ENCODE results near the gene CYP3A7.
"Not testable (repeated sequence)": the region's sequence is repeated elsewhere in the genome, so short reads cannot be mapped to it uniquely, and the experiment has no call there.

CYP3A7 gene

GRCh38 chr7:99734987-99735386, at the start of gene CYP3A7:
Gene CYP3A7, minus strand, starts transcription at chr7:99735196. Its CDS starts 103 bp downstream, at chr7:99735093.
- no peak for DNase-seq (ENCODE audit: low read depth)

DNA sequence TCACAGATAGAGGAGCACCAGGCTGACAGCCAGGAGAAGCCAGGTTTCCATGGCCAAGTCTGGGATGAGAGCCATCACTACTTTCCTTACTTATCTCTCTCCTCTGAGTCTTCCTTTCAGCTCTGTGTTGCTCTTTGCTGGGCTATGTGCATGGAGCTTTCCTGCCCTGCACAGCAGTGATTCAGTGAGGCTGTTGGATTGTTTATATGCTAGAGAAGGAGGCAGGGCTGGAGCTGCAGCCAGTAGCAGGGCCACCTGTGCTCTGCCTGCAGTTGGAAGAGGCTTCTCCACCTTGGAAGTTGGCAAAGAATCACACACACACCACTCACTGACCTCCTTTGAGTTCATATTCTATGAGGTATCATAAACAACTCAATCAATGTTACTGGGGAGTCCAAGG, 49.0 kb upstream of the CYP3A7 start, which contains the start of gene CYP3A4:
Gene CYP3A4, minus strand, starts transcription at position 178 of the 400 bp plus-strand sequence. Its CDS starts 103 bp downstream, at position 75.
- no peak for DNase-seq (ENCODE audit: low read depth)

DNA sequence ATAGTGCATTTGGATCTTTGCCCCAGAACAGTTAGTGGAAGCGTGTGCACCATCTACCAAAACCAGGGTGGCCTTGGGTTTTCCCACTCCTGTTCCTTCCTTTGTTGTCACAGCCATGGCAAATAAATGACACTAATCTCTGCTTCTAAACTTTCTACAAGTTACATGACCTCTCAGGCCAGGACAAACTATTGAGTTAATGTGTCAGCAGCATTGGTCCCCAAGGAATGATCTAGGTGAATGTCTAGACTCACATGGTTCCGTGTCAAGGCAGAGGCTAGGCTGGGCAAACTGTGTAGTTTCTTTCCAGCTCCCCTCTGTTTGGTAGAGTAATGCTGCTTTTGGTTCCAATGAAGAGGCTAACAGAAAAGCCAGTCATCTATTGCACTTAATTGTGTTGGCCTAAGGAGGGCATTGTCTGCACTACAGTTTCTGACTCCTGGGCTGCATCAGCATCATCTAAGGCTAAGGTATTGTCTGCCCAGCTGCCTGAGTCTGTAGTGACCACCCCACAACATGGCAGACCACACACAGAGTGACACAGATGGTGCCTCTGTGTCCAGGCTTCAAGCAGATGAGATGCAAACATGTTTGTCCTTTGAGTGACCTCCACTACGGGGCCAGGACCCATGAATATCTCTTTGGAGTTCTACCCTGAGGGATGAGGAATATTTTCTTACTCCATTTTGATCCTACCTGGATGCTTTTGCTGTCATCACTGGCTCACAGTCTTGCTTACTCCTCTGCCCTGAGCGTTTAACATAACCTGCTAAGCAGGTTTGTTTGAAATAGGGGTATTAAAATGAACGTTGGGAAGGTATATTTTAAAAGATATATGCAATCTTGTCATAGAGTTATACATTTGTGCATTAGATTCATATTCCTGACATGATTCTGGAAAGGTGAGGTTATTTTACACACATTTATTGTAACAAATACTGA, 47.3 kb upstream of the CYP3A7 start:
- DNase-seq (ENCODE audit: low read depth): no peak

DNA sequence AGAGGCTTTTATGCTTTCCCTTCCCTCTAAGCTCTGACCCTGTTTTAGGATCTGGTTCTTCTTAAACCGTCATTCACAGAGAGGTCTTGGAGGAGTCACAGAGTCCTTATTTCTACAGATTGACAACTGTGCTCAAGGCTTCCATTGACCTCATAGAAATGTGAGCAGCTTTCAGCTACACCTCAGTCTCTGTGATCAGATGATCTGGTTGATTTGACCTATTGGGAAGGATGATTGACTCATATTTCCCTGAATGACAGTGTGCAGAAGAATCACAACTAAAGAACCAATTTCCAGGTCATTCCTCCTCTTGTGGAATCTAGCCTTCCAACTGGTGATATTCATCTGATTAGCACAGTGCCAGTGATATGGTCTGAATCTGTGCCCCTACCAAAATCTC, 45.6 kb upstream of the CYP3A7 start:
- DNase-seq (ENCODE audit: low read depth): no peak

DNA sequence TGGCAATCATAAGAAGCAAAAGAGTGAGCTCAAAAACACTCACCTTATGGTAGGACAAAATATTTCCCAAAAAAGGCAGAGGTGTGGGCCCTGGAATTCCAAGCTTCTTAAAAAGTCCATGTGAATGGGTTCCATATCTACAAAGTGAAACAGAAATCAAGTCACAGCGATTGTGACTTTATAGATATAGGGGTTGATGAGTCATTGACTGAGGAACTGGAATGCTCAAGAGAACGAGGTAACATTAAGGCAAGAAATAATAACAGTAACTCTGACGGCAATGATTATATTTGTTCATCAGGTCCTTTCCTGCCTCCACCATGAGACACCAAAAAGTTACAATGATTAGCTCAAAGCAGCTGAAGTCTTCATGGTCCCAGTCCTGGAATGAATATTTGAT, 45.0 kb upstream of the CYP3A7 start:
- DNase-seq (ENCODE audit: low read depth): no peak

DNA sequence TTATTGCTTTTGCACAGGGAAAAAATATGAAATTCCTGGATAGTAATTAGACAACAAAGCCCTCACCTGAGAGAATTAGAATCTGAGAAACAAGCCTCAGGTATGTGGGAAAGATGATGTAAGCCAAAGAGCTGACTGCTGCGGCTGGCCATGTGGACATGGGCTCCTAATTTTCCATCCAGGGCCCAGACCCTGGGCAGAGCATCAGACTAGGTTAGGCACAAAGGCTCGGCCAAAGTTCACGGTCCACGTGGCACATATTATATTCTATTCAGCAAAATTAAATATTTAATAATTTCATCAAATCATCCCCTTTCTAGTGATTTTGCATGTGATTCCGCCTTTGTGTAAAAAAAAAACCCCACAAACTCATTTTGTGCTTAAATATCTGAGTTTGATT, 43.9 kb upstream of the CYP3A7 start:
- DNase-seq (ENCODE audit: low read depth): no peak

DNA sequence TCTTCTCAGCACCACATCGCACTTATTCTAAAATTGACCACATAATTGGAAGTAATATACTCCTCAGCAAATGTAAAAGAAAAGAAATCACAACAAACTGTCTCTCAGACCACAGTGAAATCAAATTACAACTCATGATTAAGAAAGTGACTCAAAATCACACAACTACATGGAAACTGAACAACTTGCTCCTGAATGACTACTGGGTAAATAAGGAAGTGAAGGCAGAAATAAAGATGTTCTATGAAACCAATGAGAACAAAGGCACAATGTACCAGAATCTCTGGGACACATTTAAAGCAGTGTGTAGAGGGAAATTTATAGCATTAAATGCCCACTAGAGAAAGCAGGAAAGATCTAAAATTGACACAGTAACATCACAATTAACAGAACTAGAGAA, 38.4 kb upstream of the CYP3A7 start:
- not testable (repeated sequence) for DNase-seq (ENCODE audit: low read depth)

GRCh38 chr7:99772565-99772964, 37.6 kb upstream of the CYP3A7 start:
- DNase-seq (ENCODE audit: low read depth): no peak

DNA sequence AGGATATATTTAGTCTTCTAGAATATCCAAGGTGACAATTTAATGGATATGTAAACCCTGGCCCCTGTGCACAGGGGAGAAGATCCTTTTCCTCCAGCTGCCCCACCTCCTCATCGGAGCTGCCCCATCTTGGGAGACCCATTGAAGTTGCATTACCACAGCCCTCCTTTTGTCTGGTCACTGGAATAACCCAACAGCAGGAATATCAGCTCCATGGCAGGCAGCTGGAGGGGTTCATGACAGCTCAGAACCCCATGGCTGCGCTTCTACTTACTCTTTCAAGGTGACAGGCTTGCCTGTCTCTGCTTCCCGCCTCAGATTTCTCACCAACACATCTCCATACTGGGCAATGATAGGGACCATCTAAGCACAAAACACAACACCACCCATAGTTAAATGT, 34.5 kb upstream of the CYP3A7 start:
- DNase-seq (ENCODE audit: low read depth): not testable (repeated sequence)

DNA sequence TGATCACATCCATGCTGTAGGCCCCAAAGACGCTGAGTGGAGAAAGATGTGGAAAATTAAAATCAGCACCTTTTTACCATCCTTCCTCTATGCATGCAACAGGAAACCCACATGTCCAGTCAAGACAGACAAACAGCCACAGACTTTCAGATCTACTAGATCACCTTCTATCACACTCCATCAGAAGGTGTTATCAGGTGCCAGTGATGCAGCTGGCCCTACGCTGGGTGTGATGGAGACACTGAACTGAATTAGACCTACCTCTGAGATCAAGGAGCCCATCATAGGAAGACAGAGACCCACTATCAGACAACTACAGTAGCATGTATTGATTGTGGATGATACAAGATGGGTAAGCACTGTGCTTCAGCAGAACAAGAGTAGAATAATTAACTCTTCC, 33.5 kb upstream of the CYP3A7 start:
- no peak for DNase-seq (ENCODE audit: low read depth)

- no peak for DNase-seq (ENCODE audit: low read depth)
Observed at GRCh38 chr7:99767662-99768061, 32.7 kb upstream of the CYP3A7 start.

DNA sequence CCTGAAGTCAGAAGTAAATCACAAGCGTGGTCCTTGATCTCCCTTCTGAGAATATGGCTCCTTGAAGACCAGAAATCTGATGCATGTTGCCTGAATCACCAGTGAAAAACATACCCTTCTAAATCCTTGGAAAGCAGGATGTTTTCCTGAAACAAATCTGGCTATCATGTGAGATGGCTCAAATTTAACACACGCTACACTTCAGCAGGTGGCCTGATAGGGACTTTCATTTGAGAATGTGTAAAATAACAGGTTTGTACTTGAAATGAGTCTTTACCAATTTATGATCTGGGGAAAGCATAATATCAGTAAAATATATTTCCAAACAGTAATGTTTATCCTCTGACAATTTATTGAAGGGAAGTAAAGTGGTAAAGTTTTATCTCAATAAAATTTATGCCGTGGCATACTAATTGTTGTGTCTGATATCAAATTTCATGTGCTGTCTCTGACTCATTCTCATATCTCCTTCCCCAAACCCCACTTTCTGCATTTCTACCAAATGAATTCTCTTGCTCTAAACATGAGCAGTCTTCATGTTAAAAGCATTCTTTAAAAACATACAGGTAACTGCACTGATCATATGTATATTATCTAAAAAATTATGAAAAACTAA, 31.6 kb upstream of the CYP3A7 start:
- no peak for DNase-seq (ENCODE audit: low read depth)

GRCh38 chr7:99764478-99764877, 29.5 kb upstream of the CYP3A7 start:
- no peak for DNase-seq (ENCODE audit: low read depth)

DNA sequence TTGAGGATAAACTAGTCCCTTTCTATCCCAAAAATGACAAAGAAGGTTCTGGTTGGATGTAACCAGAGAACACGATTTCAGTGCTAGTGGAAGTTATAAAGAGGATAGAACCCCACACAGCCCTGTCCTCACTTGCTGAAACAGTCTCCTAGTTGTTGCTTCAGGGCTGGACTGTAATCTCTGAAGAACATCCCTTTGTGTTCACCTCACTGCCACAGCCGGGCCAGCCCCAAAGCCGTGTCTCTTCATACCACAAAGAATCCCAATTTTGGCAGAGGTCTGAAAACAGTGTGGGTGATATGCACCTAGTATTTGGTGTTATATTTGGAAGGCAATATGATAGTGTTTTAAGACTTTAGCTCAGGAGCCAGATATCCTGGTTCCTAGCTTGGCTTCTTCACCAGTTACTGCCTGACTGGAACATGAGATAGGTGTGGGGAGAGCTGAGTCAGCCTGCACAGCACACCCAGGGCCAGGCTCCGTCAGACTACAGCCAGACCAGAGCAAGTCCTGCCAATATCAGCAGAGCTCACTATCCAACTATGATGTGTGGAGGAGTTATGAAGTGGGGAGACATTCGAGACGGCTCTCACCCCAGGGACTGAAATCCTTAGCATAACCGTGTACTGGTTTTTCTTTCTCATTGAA, 27.8 kb upstream of the CYP3A7 start:
- DNase-seq (ENCODE audit: low read depth): no peak

- DNase-seq (ENCODE audit: low read depth): no peak
Observed at GRCh38 chr7:99755085-99755484, 20.1 kb upstream of the CYP3A7 start.

GRCh38 chr7:99752356-99752755, 17.4 kb upstream of the CYP3A7 start:
- DNase-seq (ENCODE audit: low read depth): no peak

- DNase-seq (ENCODE audit: low read depth): not testable (repeated sequence)
Observed at GRCh38 chr7:99751322-99752052, 16.5 kb upstream of the CYP3A7 start.

DNA sequence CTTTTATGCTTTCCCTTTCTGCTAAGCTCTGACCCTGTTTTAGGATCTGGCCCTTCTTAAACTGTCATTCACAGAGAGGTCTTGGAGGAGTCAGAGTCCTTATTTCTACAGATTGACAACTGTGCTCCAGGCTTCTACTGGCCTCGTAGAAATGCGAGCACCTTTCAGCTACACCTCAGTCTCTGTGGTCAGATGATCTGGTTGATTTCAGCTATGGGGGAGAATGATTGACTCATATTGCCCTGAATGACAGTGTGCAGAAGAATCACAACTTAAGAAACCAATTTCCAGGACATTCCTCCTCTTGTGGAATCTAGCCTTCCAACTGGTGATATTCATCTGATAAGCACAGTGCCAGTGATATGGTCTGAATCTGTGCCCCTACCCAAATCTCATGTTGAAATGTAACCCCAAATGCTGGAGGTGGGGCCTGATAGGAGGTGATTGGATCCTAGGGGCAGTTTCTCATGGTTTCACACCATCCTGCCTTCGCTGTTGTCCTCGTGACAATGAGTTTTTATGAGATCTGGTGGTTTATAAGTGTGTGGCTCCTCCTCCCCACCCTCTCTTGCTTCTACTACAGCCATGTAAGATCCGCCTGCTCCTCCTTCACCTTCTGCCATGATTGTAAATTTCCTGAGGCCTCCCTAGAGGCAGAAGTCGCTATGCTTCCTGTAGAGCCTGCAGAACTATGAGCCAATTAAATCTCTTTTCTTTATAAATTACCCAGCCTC, 14.0 kb upstream of the CYP3A7 start:
- DNase-seq (ENCODE audit: low read depth): no peak

DNA sequence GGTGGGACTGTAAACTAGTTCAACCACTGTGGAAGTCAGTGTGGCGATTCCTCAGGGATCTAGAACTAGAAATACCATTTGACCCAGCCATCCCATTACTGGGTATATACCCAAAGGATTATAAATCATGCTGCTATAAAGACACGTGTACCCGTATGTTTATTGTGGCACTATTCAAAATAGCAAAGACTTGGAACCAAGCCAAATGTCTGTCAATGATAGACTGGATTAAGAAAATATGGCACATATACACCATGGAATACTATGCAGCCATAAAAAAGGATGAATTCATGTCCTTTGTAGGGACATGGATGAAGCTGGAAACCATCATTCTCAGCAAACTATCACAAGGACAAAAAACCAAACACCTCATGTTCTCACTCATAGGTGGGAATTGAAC, 11.9 kb upstream of the CYP3A7 start:
- DNase-seq (ENCODE audit: low read depth): not testable (repeated sequence)

- not testable (repeated sequence) for DNase-seq (ENCODE audit: low read depth)
Observed at GRCh38 chr7:99745395-99745794, 10.4 kb upstream of the CYP3A7 start.

DNA sequence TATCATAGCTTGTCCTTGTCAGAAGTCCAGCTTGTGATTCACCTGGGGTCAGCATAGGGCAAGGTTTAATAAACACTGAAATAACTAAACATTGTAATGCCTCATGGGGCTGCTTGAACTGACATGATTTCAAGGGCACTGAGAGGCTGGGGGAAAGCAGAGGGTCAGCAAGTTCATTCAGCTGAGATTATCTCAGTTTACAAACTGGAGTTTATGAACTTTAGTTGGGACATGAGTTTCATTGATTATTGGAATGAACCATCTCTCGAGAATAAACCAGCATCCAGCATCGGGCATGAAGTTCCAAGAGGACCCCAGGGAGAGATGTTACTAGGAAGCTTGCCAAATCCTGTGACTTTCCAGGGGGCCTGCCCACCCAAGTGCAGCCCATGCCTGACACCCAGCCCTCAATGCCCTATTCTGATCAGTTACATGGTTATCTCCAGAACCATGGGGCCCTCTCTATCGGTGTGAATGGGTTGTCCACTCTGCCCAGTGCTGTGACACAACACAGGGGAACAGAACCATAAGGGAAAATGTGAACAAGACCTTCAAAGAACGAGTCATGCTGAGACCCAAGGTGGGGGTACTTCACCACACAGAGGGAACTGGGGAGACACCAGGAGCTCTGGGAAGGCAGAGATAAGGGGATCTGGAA, 7.9 kb upstream of the CYP3A7 start:
- no peak for DNase-seq (ENCODE audit: low read depth)

Data from activated T-helper 1 cell treated with Interleukin-2 at 50 U/mL for 16 hours (primary cell).